HL-60 (cell line): ENCODE measurements around the gene SOCS7.

ENCODE experiments used
- DNase-seq, 2 experiments: peaks; one replicate each; pipeline ENCODE4 v3.0.0-alpha.2; 2010 to 2020; ENCODE audit warnings: low read depth in 1 of 2, low spot score in 1 of 2
- H3K27ac ChIP-seq: fragments of 250-450 bp; sonication (Bioruptor Pico); replicated peaks from 2 replicates; pipeline ENCODE4 v1.5.1; 2020; ENCODE audit warnings: mild to moderate bottlenecking, moderate library complexity
- H3K27me3 ChIP-seq: fragments of 250-450 bp; sonication (Bioruptor Pico); 2 replicates; pipeline ENCODE4 v1.5.1; 2021; ENCODE audit warnings: mild to moderate bottlenecking, moderate library complexity; ENCODE audit not compliant: insufficient read depth, poor library complexity, severe bottlenecking
- H3K4me3 ChIP-seq: replicated peaks from 2 replicates; pipeline ENCODE4 v1.5.1; 2011; ENCODE audit warnings: mild to moderate bottlenecking, control low read depth, low read length; ENCODE audit not compliant: insufficient read depth
- CTCF ChIP-seq: IDR thresholded peaks from one replicate; pipeline ENCODE4 v1.5.1; 2011; ENCODE audit warnings: low read length, control low read depth, inconsistent platforms; ENCODE audit not compliant: insufficient read depth
- GABPA ChIP-seq: IDR thresholded peaks from 2 replicates; pipeline ENCODE4 v1.6.1; 2012; ENCODE audit warnings: low read depth
- POLR2AphosphoS5 ChIP-seq: IDR thresholded peaks from 2 replicates; pipeline ENCODE4 v1.6.1; 2012; ENCODE audit warnings: low read depth
- REST ChIP-seq: IDR thresholded peaks from 2 replicates; pipeline ENCODE4 v1.6.1; 2012; ENCODE audit warnings: low read depth; ENCODE audit not compliant: insufficient replicate concordance
- SPI1 ChIP-seq: IDR thresholded peaks from 2 replicates; pipeline ENCODE4 v1.6.1; 2012; ENCODE audit warnings: low read depth, mild to moderate bottlenecking, borderline replicate concordance

SOCS7 gene

GRCh38 chr17:38442548-38442947 is 90.9 kb downstream of the SOCS7 start:
- DNase-seq = no peak
- Histone ChIP-seq H3K27ac (no peak overlapping the region), H3K4me3 (no peak overlapping the region), H3K27me3 (no peaks in the 10 kb centered on the region)
- TF ChIP-seq POLR2AphosphoS5 (no peak), GABPA (no peak), REST (no peak)

GRCh38 chr17:38443356-38444031 is 91.8 kb downstream of the SOCS7 start:
- H3K4me3 ChIP-seq = no peak overlapping the region
- H3K27me3 ChIP-seq = no peaks in the 10 kb centered on the region
- TF ChIP-seq SPI1 (no peak), REST (no peak), CTCF (no peak), GABPA (no peak), POLR2AphosphoS5 (no peak)
- no peak for DNase-seq
- no peak overlapping the region for H3K27ac ChIP-seq

GRCh38 chr17:38444151-38444550 is 92.5 kb downstream of the SOCS7 start:
- peak in 1 of 2 experiments; percentile 41 for DNase-seq
- H3K4me3 ChIP-seq = no peak overlapping the region
- no peaks in the 10 kb centered on the region for H3K27me3 ChIP-seq
- TF ChIP-seq POLR2AphosphoS5 = no peak
- peak; percentile 81 for TF ChIP-seq CTCF
- H3K27ac ChIP-seq = no peak overlapping the region

- H3K27ac ChIP-seq = no peak overlapping the region
- TF ChIP-seq SPI1 (0 out of 2 replicates have a peak, but pooled peaks have one; percentile 7), POLR2AphosphoS5 (no peak), GABPA (no peak)
Observed at GRCh38 chr17:38447502-38448085, 96.0 kb downstream of the SOCS7 start.

GRCh38 chr17:38448208-38448771 is 96.6 kb downstream of the SOCS7 start:
- no peak for DNase-seq
- Histone ChIP-seq H3K27ac (no peak overlapping the region), H3K4me3 (no peak overlapping the region), H3K27me3 (no peaks in the 10 kb centered on the region)
- TF ChIP-seq CTCF = no peak
- no peak for TF ChIP-seq GABPA
- no peak for TF ChIP-seq POLR2AphosphoS5
- no peak for TF ChIP-seq SPI1
- TF ChIP-seq REST = no peak

More at GRCh38 chr17:38447502-38448085, 96.0 kb downstream of the SOCS7 start:
- H3K4me3 ChIP-seq = no peak overlapping the region
- DNase-seq = no peak
- H3K27me3 ChIP-seq = no peaks in the 10 kb centered on the region
